Measurements from ENCODE around the gene SELENOF.
"Not testable (repeated sequence)": the region's sequence is repeated elsewhere in the genome, so short reads cannot be mapped to it uniquely, and the experiment has no call there.

The SELENOF gene

GRCh38 chr1:86906419-86906818 is 7.5 kb downstream of the SELENOF start:
- TF ChIP-seq GATA1 (IDR thresholded peaks at IDR 0.05; ENCODE audit: low read depth, low read length), result no peak
- no peak for TF ChIP-seq POLR2A (IDR thresholded peaks at IDR 0.05; ENCODE audit: low read length)

GRCh38 chr1:86905875-86906274 is 8.1 kb downstream of the SELENOF start:
- DNase-seq, result no peak
- TF ChIP-seq POLR2A (IDR thresholded peaks at IDR 0.05; ENCODE audit: low read length) (no peak), GATA1 (IDR thresholded peaks at IDR 0.05; ENCODE audit: low read depth, low read length) (no peak)

More at GRCh38 chr1:86906419-86906818, 7.5 kb downstream of the SELENOF start:
- no peak for DNase-seq

GRCh38 chr1:86899401-86899800 is 14.5 kb downstream of the SELENOF start:
- not testable (repeated sequence) for DNase-seq

- TF ChIP-seq POLR2A (IDR thresholded peaks at IDR 0.05; ENCODE audit: low read length), result no peak
- DNase-seq, result no peak
Observed at GRCh38 chr1:86888327-86888726, 25.6 kb downstream of the SELENOF start.

- no peak for DNase-seq
- no peak for TF ChIP-seq POLR2A (IDR thresholded peaks at IDR 0.05; ENCODE audit: low read length)
- no peak for TF ChIP-seq GATA1 (IDR thresholded peaks at IDR 0.05; ENCODE audit: low read depth, low read length)
Observed at GRCh38 chr1:86887479-86888162, 26.3 kb downstream of the SELENOF start.

GRCh38 chr1:86875722-86876121 is 38.2 kb downstream of the SELENOF start:
- TF ChIP-seq GATA1 (IDR thresholded peaks at IDR 0.05; ENCODE audit: low read depth, low read length), result no peak
- no peak for TF ChIP-seq POLR2A (IDR thresholded peaks at IDR 0.05; ENCODE audit: low read length)

GRCh38 chr1:86872086-86872485 is 41.8 kb downstream of the SELENOF start:
- TF ChIP-seq POLR2A (IDR thresholded peaks at IDR 0.05; ENCODE audit: low read length) (no peak), GATA1 (IDR thresholded peaks at IDR 0.05; ENCODE audit: low read depth, low read length) (no peak)
- no peak for DNase-seq

More at GRCh38 chr1:86875722-86876121, 38.2 kb downstream of the SELENOF start:
- DNase-seq, result no peak

GRCh38 chr1:86871001-86871400 is 42.9 kb downstream of the SELENOF start:
- TF ChIP-seq GATA1 (IDR thresholded peaks at IDR 0.05; ENCODE audit: low read depth, low read length), result no peak
- TF ChIP-seq POLR2A (IDR thresholded peaks at IDR 0.05; ENCODE audit: low read length), result no peak

GRCh38 chr1:86868477-86868876 is 45.4 kb downstream of the SELENOF start:
- no peak for DNase-seq
- TF ChIP-seq GATA1 (IDR thresholded peaks at IDR 0.05; ENCODE audit: low read depth, low read length), result no peak

More at GRCh38 chr1:86871001-86871400, 42.9 kb downstream of the SELENOF start:
- no peak for DNase-seq

GRCh38 chr1:86867278-86867677 is 46.6 kb downstream of the SELENOF start:
- DNase-seq, result not testable (repeated sequence)

GRCh38 chr1:86866665-86867064 is 47.3 kb downstream of the SELENOF start:
- no peak for DNase-seq
- TF ChIP-seq POLR2A (IDR thresholded peaks at IDR 0.05; ENCODE audit: low read length) (no peak), GATA1 (IDR thresholded peaks at IDR 0.05; ENCODE audit: low read depth, low read length) (no peak)

GRCh38 chr1:86865973-86866637 is 47.8 kb downstream of the SELENOF start:
- TF ChIP-seq POLR2A (IDR thresholded peaks at IDR 0.05; ENCODE audit: low read length) (no peak), GATA1 (IDR thresholded peaks at IDR 0.05; ENCODE audit: low read depth, low read length) (no peak)
- DNase-seq, result no peak

- no peak for TF ChIP-seq GATA1 (IDR thresholded peaks at IDR 0.05; ENCODE audit: low read depth, low read length)
- no peak for TF ChIP-seq POLR2A (IDR thresholded peaks at IDR 0.05; ENCODE audit: low read length)
- no peak for DNase-seq
Observed at GRCh38 chr1:86862920-86863319, 51.0 kb downstream of the SELENOF start.

GRCh38 chr1:86861424-86861823 is 52.5 kb downstream of the SELENOF start:
- no peak for DNase-seq
- TF ChIP-seq POLR2A (IDR thresholded peaks at IDR 0.05; ENCODE audit: low read length) (no peak), GATA1 (IDR thresholded peaks at IDR 0.05; ENCODE audit: low read depth, low read length) (no peak)

GRCh38 chr1:86860424-86860823 is 53.5 kb downstream of the SELENOF start:
- no peak for DNase-seq
- TF ChIP-seq GATA1 (IDR thresholded peaks at IDR 0.05; ENCODE audit: low read depth, low read length) (no peak), POLR2A (IDR thresholded peaks at IDR 0.05; ENCODE audit: low read length) (no peak)

All from erythroblast (primary cell).